ENCODE measurements around the gene PCSK4. TPM values are rescaled to one million over a fixed set of nuclear protein-coding genes. Genes with fewer than 3 reads are reported as not detected.

Gene PCSK4
- total RNA-seq, result 0.32 and 1.4 TPM in 2 replicates

DNA sequence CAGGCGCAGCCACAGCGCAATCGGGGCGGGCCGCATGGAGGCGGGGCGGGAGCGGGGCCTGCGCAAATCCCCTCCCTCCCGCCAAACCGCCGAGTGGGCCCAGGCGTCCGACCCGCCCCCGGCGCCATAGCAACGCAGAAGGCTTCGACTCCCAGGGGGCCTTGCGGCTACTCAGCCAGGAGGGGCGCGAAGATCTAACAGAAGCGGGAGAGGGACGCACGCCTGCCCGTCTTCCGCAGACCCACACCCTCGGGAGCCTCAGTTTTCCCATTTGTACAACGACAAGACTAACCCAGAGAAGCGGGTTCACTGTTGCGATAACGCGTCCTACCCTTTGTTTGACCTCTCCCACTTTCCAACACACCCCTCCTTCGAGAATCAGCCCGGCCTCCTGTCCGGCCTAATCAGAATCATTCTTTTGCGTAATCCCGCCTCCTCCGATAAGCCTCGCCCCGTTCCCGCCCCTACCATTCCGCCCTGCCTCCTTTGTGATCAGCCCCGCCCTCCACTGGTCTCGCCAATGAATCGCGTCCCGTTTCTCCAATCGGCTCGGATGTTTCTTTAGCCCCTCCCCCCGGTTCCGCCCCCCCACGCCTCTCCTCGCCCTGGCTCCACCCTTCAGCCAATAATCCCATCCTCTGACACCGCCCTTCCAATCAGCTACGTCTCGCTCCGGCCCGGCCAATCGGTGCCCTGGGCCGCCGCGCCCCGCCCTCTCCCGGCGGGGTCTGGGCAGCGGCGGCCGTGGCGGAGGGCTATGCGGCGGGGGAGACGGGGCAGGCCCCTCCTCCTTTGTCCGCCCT, at the start of gene PCSK4:
TSS of gene PCSK4 (minus strand) at position 40 of the 803 bp plus-strand sequence. CDS start at position 36, 4 bp downstream.

DNA sequence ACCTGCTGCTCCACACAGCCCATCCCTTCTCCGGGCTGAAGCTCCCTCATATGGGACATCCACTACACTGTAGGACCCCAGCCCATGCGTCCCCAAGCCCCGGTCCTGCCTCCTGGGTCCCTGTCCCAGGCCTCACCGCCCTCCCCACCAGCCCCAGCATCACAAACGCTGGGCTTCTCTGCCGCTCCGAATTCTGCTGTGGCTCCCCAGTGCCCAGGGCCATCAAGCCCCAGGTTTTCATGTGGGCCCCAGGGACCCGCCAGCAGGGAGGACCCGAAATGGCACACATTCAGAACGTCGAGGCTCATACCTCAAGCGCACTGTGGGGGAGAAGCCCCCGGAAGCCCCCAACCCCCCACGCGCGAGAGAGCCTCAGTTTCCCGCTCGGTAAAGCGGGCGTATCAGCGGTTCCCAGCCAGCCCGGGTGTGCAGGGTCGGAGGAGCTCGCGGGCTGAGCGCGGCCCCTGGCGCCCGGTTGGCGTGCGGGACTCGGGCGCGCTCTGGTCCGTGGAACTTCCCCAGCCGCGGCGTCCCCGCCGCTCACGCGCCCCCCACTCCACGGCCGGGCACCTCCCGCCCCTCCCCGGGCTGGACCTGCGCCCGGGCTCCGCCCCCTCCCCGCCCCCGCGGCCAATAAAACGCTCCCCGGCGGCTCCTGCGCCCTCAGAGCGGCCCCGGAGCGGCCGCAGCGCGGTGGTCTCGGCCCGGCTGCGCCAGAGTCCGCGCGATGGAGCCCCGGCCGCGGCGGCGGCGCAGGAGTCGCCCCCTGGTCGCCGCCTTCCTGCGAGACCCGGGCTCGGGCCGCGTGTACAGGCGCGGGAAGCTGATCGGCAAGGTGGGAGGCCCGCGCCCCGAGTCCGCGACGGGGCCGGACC, 33.5 kb upstream of the PCSK4 start, which contains the start of gene PLK5:
TSS of gene PLK5 (plus strand) at position 666 of the 875 bp plus-strand sequence. CDS start 2,920 bp downstream, outside the sequence.

DNA sequence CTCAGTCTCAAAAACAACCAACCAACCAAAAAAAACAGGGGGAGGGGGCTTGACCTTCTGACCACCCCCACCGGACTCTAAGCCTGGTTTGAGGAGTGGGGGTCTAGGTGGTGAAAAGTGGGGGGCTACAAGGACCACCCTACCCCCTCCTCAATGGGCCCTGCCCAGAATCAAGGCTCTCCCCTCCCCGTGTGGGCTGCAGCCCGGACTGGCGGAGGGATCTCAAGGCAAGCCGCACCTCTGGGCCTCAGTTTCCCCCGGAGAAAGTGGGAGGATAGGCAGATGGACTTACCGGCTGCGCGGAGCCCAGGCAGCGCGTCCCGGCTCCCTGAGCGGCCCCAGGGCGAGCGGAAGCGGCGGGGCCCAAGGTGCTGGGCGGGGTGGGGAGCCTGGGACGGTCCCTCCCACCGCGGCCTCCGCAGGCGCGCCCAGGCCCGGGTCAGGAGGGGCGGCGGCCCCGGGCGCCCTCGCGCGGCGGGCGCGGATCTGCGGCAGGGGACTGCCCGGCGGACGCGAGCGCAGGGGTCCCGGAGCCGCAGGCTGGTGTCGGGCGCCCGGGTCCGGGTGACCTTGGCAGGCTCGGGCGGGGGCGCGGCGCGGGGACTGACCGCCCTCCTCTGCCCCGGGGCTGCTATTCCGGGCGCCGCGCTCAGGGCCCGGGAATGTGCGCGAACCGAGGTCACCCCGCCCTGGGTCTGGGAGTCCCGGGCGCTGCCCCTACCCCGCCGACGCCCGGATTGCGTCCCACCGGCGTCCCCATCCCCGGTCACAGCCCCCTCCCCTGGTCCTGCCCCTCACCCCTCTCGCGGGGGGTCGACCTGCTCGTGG, 22.7 kb upstream of the PCSK4 start, which contains the start of gene ADAMTSL5:
TSS of gene ADAMTSL5 (minus strand) at position 349 of the 828 bp plus-strand sequence. CDS start 2,076 bp downstream, outside the sequence.

DNA sequence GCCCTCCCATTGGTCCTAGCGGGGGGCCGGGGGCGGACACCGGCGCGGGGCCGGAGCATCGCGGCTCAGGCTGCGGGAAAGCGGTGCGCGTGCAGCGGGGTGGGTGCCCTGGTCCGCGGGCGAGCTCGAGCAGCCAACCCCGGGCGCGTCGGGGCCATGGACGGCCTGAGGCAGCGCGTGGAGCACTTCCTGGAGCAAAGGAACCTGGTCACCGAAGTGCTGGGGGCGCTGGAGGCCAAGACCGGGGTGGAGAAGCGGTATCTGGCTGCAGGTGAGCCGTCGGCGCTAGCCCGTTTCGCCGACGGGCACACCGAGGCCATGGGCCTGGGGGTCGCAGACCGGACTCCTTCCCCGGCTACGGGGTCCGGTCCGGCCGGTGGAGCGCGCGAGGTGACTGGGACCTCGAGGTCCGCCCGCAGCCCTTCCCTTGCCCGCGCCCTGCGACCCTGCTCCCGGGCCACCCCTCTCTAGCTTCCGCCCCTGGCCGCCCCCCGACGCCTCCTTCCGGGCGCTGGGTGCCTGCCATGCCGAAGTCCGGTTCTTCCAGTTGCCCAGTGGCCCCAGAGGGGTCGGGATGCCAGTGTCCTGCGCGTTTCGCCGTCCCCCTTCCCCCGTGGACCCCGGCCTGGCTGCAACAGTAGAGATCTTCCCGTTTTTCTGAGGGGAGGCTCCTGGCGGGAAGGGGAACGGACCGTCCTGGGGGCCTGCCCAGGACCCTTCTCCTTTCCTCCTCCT, 1.1 kb upstream of the PCSK4 start, which contains the start of gene REEP6:
TSS of gene REEP6 (plus strand) at position 68 of the 735 bp plus-strand sequence. CDS start at position 157, 89 bp downstream.

DNA sequence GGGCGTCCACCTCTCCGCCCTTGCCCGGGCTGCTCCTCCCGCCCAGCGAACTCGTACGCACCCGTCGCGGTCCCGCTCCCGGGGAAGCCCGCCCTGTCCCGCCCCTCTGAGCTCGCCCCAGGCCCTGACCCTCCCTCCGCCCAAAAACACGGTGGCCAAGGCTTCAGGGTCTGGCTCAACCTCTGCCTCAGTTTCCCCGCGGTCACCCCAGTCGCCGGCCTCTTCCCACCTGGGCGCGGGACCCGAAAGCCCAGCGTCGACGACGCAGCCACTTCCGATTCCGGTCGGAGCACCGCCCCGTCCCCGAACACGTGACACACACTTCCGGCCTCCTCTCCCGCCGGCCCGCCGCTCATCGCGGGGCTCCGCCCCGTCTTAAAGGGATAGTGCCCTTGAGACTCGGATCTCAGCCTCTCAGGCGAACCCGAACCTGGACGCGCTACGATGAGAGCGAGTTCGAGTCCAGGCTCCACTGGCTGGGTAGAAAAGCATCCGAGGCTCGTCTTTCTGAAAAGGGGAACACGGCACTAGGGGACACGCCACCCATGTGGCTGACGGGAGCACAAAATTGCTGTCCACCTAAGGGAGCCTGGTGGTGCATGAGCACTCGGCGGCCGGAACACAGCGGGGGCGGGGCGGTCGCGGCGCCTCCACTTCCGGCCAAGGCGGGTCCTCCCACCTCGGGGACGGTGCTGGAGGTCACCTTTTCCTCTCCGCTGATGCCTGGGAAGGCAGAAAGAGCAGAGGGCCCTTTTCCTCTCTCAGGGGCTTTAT, 11.0 kb downstream of the PCSK4 start, which contains the start of gene C19orf25:
TSS of gene C19orf25 (minus strand) at position 282 of the 774 bp plus-strand sequence. CDS start 312 bp downstream, outside the sequence.

DNA sequence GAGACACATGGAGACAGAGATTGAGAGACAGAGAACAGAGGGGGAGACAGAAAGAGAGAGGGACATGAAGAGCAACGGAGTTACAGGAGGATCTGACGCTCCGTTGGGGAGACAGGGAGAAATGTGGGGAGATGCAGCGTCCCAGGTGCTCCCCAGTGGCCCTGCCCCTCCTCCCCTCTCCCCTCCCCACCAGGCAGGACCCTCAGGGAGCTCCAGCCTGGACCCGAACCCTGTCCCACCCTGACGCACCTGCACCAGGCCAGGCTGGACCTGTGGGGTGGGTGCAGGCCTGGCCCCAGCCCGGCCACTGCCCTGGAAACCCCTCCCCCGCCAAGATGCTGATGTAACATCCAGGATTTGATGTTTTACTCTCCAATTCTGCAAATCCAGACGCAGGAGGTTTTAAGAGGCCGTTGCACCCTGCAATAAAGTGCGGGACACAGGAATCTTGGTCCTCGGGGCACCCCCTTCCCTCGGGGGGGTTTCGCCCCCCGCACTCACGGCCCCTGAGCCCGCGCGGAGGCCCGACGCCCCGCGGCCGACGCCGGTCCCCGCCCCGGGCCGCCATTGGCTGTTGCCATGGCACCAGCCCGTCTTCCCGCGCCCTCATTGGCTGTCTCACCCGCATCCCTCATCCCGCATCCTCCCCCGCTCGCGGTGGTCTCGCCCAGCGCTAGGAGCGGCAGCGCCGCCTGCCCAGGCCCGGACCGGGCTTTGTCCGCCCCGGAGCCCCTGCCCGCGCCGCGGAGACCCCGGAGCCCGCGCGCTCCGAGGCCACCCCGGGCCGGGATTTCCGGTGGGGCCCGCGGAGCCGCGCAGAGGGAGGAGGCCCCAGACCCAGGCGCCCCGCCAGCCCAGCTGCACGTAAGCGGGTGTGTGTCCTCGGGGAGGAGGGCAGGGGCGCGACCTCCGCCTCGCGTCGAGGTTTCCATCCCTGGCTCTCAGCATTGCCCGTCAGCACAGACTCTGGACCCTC, 40.4 kb downstream of the PCSK4 start, which contains the start of gene APC2:
TSS of gene APC2 (plus strand) at position 655 of the 976 bp plus-strand sequence. CDS start 2,881 bp downstream, outside the sequence.

DNA sequence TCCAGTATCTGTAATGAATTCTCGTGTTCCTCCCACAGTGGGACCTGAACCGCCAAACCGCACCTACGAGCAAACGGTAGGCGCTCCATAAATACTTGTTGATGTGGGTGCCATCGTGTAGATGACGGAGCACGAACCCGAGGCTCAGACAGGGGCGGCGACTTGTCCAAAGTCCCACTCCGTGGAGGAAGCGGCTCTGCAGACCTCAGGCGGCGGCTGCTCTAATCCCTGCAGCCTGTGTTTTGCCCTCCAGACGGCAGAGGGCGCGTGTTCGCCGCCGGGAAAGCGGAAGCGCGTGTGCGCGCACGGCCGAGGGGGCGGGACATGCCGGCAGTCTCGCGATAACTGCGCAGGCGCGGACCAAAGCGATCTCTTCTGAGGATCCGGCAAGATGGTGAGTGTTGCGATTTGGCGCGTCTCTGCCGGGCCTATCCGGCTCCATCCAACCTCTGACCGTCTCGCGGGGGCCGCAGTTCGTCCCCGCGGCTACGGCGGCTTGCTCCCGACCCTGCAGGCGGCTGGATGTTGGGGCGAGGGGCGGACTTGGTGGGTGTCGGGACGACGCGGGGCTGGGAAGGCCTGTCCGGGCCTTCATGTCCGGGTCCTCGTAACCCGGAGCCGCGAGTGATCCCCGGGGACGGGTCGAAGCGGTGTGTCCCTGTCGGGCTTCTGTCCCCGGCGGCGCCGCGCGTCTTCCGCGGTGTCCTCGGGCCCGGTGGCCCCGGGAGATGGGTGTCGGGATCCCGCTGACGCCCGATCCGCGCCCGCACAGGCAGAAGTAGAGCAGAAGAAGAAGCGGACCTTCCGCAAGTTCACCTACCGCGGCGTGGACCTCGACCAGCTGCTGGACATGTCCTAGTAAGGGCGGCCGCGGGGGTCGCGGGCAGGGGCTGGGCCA, 51.9 kb downstream of the PCSK4 start, which contains the start of gene RPS15:
TSS of gene RPS15 (plus strand) at position 362 of the 898 bp plus-strand sequence. CDS start at position 392, 30 bp downstream.

Other genes with a start within 250 kb of the PCSK4 start
- 31.1 and 39.6 TPM in 2 replicates for gene ATP5F1D, start 248.6 kb downstream of the PCSK4 start, total RNA-seq
- gene MIDN, start 241.8 kb downstream of the PCSK4 start, total RNA-seq, result 9.9 and 15.6 TPM in 2 replicates
- gene CIRBP, start 221.0 kb downstream of the PCSK4 start, total RNA-seq, result 65.4 and 95.7 TPM in 2 replicates
- gene FAM174C, start 214.8 kb downstream of the PCSK4 start, total RNA-seq, result 13.4 and 18.3 TPM in 2 replicates
- 0.19 TPM in 1 of 2 replicates, not detected in the other for gene EFNA2, start 204.5 kb downstream of the PCSK4 start, total RNA-seq
- 60.6 and 68.3 TPM in 2 replicates for gene NDUFS7, start 106.4 kb downstream of the PCSK4 start, total RNA-seq
- gene GAMT, start 88.8 kb downstream of the PCSK4 start, total RNA-seq, result 10.0 and 11.2 TPM in 2 replicates
- gene DAZAP1, start 82.8 kb downstream of the PCSK4 start, total RNA-seq, result 61.4 and 81.4 TPM in 2 replicates
- 323 and 507 TPM in 2 replicates for gene RPS15, start 52.0 kb downstream of the PCSK4 start, total RNA-seq
- under 0.01 and 0.06 TPM in 2 replicates for gene APC2, start 40.2 kb downstream of the PCSK4 start, total RNA-seq
- 12.3 and 21.6 TPM in 2 replicates for gene C19orf25, start 11.1 kb downstream of the PCSK4 start, total RNA-seq
- gene REEP6, start 831 bp upstream of the PCSK4 start, total RNA-seq, result 0.38 and 1.5 TPM in 2 replicates
- gene ADAMTSL5, start 22.7 kb upstream of the PCSK4 start, total RNA-seq, result 0.06 TPM in 1 of 2 replicates, not detected in the other
- gene PLK5, start 33.7 kb upstream of the PCSK4 start, total RNA-seq, result not detected in 2 replicates
- gene MEX3D, start 78.0 kb upstream of the PCSK4 start, total RNA-seq, result 52.5 and 71.4 TPM in 2 replicates
- gene MBD3, start 102.5 kb upstream of the PCSK4 start, total RNA-seq, result 81.1 and 156 TPM in 2 replicates
- 78.5 and 110 TPM in 2 replicates for gene UQCR11, start 115.1 kb upstream of the PCSK4 start, total RNA-seq
- gene TCF3, start 162.3 kb upstream of the PCSK4 start, total RNA-seq, result 65.6 and 123 TPM in 2 replicates